ENCODE results near the gene SAMD1.

The SAMD1 gene

GRCh38 chr19:14061081-14061749 is 29.3 kb downstream of the SAMD1 start:
- H2AFZ ChIP-seq (ENCODE audit: low read length), result no peak overlapping the region
- H3K4me3 ChIP-seq (ENCODE audit: low read length), result no peak overlapping the region
- H3F3A ChIP-seq (ENCODE audit: insufficient read depth, low read length), result no peaks in the 10 kb centered on the region
- H3K4me2 ChIP-seq (ENCODE audit: low read depth, low read length), result no peak overlapping the region
- no peaks in the 10 kb centered on the region; the same call in 1 of the 2 replicates for H3K4me1 ChIP-seq (ENCODE audit: low read length)
- DNase-seq, result no peak
- TF ChIP-seq, protein P1, sequence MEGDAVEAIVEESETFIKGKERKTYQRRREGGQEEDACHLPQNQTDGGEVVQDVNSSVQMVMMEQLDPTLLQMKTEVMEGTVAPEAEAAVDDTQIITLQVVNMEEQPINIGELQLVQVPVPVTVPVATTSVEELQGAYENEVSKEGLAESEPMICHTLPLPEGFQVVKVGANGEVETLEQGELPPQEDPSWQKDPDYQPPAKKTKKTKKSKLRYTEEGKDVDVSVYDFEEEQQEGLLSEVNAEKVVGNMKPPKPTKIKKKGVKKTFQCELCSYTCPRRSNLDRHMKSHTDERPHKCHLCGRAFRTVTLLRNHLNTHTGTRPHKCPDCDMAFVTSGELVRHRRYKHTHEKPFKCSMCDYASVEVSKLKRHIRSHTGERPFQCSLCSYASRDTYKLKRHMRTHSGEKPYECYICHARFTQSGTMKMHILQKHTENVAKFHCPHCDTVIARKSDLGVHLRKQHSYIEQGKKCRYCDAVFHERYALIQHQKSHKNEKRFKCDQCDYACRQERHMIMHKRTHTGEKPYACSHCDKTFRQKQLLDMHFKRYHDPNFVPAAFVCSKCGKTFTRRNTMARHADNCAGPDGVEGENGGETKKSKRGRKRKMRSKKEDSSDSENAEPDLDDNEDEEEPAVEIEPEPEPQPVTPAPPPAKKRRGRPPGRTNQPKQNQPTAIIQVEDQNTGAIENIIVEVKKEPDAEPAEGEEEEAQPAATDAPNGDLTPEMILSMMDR (IDR thresholded peaks at IDR 0.05; ENCODE audit: low read length), result no peak
- TF ChIP-seq EZH2 (optimal IDR thresholded peaks at IDR 0.05; ENCODE audit: low read depth, low read length), result no peak
- TF ChIP-seq EZH2phosphoT487 (IDR thresholded peaks at IDR 0.05; ENCODE audit: low read length), result no peak
- no peaks in the 10 kb centered on the region for H3K9me2 ChIP-seq (replicated peaks; ENCODE audit: insufficient read depth, low read length)
- H3K27ac ChIP-seq (ENCODE audit: low read length), result no peak overlapping the region
- H4K20me1 ChIP-seq (ENCODE audit: insufficient read depth, low read length), result no peaks in the 10 kb centered on the region
- H3K9ac ChIP-seq (ENCODE audit: low read length), result no peak overlapping the region
- no peaks in the 10 kb centered on the region for H3K36me3 ChIP-seq (replicated peaks; ENCODE audit: insufficient read depth, low read length)
- H3K79me2 ChIP-seq (ENCODE audit: low read length), result no peaks in the 10 kb centered on the region
- H3K9me3 ChIP-seq (replicated peaks; ENCODE audit: insufficient read depth, low read length), result no peaks in the 10 kb centered on the region
- peaks cover 58% of the 10 kb centered on the region for H3K27me3 ChIP-seq (replicated peaks; ENCODE audit: insufficient read depth, low read length)

DNA sequence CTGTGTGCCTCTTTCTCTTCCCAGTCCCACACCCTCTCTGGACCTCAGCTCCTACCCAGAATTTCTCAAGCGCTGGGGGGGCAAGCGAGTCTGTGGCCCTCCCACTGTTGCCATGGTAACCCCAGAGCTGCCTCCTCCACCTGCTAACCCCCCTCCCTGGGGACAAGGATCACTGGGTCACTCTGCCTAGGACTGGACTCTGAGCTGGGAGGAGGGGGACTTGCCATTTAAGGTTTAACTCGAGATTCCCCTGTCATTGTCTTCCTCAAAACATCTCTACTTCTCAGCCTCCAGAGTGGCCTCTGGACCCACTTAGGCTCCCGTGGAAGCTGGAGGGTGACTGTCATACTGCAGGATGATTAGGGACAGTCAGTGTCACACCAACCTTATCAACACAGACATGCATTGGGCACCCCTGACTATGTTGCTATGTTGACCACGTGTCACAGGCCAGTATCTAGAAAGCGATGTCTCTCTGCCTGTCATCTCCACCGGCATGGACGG is 30.8 kb downstream of the SAMD1 start:
- Histone ChIP-seq H3K9me2 (replicated peaks; ENCODE audit: insufficient read depth, low read length) (no peaks in the 10 kb centered on the region), H3K27ac (ENCODE audit: low read length) (no peak overlapping the region), H3K9me3 (replicated peaks; ENCODE audit: insufficient read depth, low read length) (no peaks in the 10 kb centered on the region), H3K79me2 (ENCODE audit: low read length) (no peaks in the 10 kb centered on the region), H3K4me2 (ENCODE audit: low read depth, low read length) (no peak overlapping the region), H3K4me1 (ENCODE audit: low read length) (no peaks in the 10 kb centered on the region; the same call in 1 of the 2 replicates), H3F3A (ENCODE audit: insufficient read depth, low read length) (no peaks in the 10 kb centered on the region), H3K9ac (ENCODE audit: low read length) (no peak overlapping the region), H3K27me3 (replicated peaks; ENCODE audit: insufficient read depth, low read length) (peaks cover 49% of the 10 kb centered on the region), H4K20me1 (ENCODE audit: insufficient read depth, low read length) (no peaks in the 10 kb centered on the region), H3K4me3 (ENCODE audit: low read length) (no peak overlapping the region), H3K36me3 (replicated peaks; ENCODE audit: insufficient read depth, low read length) (no peaks in the 10 kb centered on the region), H2AFZ (ENCODE audit: low read length) (no peak overlapping the region)
- no peak for DNase-seq
- TF ChIP-seq EZH2 (optimal IDR thresholded peaks at IDR 0.05; ENCODE audit: low read depth, low read length), result no peak
- TF ChIP-seq, protein P1 (IDR thresholded peaks at IDR 0.05; ENCODE audit: low read length), result no peak
- TF ChIP-seq EZH2phosphoT487 (IDR thresholded peaks at IDR 0.05; ENCODE audit: low read length), result no peak

- Histone ChIP-seq H3K9ac (ENCODE audit: low read length) (no peak overlapping the region), H3K9me2 (replicated peaks; ENCODE audit: insufficient read depth, low read length) (no peaks in the 10 kb centered on the region), H3K27ac (ENCODE audit: low read length) (no peak overlapping the region), H3K9me3 (replicated peaks; ENCODE audit: insufficient read depth, low read length) (no peaks in the 10 kb centered on the region), H3K4me3 (ENCODE audit: low read length) (no peak overlapping the region), H3K27me3 (replicated peaks; ENCODE audit: insufficient read depth, low read length) (peaks cover 55% of the 10 kb centered on the region), H3K4me1 (ENCODE audit: low read length) (no peaks in the 10 kb centered on the region; the same call in 1 of the 2 replicates), H3K36me3 (replicated peaks; ENCODE audit: insufficient read depth, low read length) (no peaks in the 10 kb centered on the region), H3K4me2 (ENCODE audit: low read depth, low read length) (0 out of 2 replicates have a peak overlapping the region, but pooled peaks have one; percentile 30), H2AFZ (ENCODE audit: low read length) (no peak overlapping the region), H3F3A (ENCODE audit: insufficient read depth, low read length) (no peaks in the 10 kb centered on the region), H3K79me2 (ENCODE audit: low read length) (no peaks in the 10 kb centered on the region), H4K20me1 (ENCODE audit: insufficient read depth, low read length) (no peaks in the 10 kb centered on the region)
- no peak for DNase-seq
- TF ChIP-seq, protein P1 (IDR thresholded peaks at IDR 0.05; ENCODE audit: low read length), result peak; percentile 79
- TF ChIP-seq EZH2 (optimal IDR thresholded peaks at IDR 0.05; ENCODE audit: low read depth, low read length), result no peak
- TF ChIP-seq EZH2phosphoT487 (IDR thresholded peaks at IDR 0.05; ENCODE audit: low read length), result no peak
These were observed 31.5 kb downstream of the SAMD1 start for GRCh38 chr19:14059093-14059480.

Data from MM.1S (cell line).